Activated CD4-positive, CD25-positive, alpha-beta regulatory T cell treated with anti-CD3 and anti-CD28 coated beads, Interleukin-2, amount 50 U/mL, for 72 hours (primary cell): Measurements from ENCODE around the gene LAMA3.

Source experiments
- DNase-seq: peaks from one replicate; pipeline ENCODE4 v3.0.0; 2021

The LAMA3 gene

DNA sequence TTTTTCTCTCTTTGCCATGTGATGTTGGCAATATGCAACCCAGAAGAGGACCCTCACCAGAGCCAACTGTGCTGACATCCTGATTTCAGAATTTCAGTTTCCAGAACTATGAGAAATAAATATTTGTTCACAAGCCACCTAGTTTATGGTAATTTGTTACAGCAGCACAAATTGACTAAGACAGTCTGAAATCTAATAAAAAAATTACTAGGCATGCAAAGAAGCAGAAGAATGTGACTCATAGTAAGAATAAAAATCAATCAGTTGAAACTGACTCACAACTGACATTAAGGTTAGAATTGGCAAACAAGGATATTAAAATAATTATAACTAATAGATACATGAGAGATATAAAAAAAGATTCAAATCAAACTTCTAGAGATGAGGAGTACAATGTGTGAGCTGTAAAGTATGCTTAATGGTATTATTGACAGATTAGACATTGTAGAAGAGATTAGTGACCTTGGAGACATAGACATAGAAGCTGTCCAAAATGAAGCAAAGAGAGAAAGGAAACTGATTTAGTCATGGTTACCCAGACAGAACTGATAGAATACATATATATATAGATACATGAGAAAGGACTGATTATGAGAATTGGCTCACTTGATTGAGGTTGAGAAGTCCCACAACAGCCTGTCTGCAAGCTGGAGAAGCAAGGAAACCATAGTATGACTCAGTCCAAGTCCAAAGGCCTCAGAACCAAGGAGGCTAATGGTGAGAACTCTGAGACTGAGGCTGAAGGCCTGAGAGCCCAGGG lies 297.5 kb downstream of the LAMA3 start:
- no peak for DNase-seq

DNA sequence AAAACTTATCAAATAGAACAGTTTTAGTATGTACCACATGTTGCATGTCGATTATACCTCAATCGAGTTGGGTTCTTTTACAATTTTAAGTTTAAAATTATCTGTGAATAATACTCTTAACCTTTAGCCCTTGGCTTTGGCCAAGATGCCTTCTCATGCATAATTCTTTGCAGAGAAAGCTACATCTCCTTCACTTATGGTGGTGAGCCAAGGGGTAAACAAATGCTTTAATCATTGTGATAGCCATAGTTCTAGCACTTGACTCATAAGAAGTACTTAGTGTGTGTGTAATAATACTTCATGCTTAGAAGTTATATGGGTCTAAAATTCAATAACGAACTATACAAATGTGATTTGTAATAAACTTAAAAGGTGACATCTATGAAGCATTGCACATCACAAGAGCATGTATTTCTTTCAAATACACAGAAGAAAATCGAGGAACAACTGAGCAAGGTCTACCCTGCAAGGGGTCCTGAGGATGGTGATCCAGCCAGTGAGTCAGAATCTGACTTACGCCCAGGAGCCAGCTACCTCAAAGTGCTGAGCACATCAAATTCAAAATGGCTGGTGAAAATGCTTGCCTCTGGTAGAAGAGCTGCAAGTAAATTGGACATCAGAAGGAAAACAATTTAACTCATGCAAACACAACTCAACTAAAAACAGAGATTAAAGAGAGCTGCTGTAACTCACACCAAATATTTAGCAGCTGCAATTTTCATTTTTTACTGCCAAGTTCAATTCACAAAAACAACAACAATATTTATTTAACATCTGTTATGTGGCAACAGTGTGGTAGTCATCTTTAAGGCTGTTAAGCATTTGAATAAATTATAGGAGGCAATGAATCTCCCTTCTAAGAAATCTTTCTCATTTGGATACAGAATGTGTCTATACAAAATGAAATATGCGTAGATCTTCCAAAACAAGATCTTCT lies 301.5 kb downstream of the LAMA3 start:
- no peak for DNase-seq

GRCh38 chr18:23992089-23992940 lies 303.1 kb downstream of the LAMA3 start:
- DNase-seq, result no peak

GRCh38 chr18:23992941-23993280 lies 303.7 kb downstream of the LAMA3 start:
- no peak for DNase-seq

DNA sequence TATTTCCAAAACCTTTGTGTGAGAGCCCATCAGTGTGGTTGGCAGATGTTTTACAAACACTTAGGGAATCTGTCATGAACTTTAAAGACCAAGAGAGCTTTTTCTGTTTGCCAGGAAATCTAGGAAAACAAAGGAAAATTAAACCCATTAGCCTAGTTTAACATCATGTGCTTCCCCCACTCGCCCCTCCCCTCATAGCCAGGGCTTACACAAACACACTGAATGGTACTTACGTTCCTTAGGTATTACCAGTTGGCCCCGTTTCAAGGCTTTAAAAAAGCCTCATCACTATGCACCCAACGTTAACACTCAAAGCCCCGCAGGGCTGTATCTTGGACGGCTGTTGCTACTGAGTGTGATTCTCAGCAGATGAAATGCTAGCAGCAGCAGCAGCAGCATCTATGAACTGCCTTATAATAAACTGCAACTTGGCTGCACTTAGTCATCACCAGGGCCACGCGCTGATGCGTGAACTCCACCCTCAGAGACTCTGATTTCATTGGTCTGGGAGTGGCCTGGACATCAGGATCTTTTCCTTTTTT lies 305.2 kb downstream of the LAMA3 start:
- DNase-seq, result no peak

GRCh38 chr18:23995180-23995579 lies 305.9 kb downstream of the LAMA3 start:
- DNase-seq, result no peak

- DNase-seq, result no peak
These were observed 308.8 kb downstream of the LAMA3 start for GRCh38 chr18:23998018-23998417.

GRCh38 chr18:23998820-23999219 lies 309.6 kb downstream of the LAMA3 start:
- no peak for DNase-seq

DNA sequence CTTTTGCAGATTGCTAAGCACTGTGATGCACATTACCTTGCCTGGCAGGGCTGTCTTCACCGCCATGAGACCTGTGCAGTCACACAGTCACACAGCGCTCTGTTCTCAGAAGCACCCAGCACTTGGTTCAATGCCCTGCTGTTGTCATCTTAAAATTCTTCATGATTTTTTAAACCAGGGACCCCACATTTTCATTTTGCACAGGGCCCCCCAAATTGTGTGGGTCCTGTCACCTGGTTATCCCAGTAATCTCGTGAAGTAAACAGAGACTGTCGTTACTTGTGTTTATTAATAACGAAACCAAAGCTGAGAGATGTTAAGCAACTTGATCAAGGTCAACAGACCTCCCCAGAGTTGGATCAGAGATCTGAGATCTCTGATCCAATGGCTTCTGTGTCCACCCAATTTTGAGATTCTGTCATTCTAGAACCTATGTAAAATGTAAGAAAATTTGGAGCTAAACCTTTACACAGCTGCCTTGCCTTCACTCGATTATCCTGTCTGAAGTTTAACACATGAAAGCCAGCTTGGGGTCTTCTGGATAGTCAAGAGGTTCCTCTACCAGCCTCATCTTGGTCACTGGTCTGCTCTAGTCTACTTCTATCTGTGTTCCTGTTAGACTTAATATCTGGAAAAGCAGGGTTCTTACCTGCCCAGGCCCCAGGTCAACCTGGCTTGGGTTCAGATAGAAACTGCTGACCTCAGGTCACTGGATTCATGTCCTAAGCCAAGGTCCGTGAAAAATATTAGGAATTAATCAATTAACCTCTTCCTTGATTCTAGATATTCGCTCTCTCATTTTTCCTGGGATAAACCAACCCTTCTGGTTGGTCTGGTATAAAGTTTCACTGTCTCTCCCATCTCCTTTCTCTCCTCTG lies 311.6 kb downstream of the LAMA3 start:
- DNase-seq, result no peak

DNA sequence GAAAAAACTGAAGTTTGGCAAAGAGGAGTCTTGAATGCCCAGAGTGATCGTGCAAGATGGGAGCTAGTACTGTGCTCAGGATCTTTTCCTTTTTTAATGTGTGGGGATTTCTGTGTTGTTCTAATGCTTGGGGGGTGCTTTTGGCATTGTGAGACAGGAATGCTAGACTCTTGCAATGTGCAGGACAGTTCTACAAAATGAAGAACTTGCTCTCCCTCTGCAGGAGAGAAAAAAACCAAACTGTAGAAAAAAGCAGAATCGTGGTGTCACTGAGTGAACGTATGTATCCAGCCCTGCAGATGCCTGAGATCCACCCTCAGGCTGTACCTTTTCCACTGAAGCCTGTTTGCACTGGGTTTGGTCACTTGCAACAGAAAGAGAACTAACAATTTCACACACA lies 313.2 kb downstream of the LAMA3 start:
- DNase-seq, result no peak

- DNase-seq, result no peak
These were observed 314.0 kb downstream of the LAMA3 start for GRCh38 chr18:24003288-24003687.

GRCh38 chr18:24003903-24004640 lies 314.8 kb downstream of the LAMA3 start:
- no peak for DNase-seq
